Psoas muscle (tissue), 8 donors: ENCODE data around the gene HKDC1. TPM values are rescaled to one million over a fixed set of nuclear protein-coding genes. Genes with fewer than 3 reads are reported as not detected.

Experiments used
- ATAC-seq, 4 donors: fragments of 200-7000 bp; cut with Tn5 transposase; one replicate each; pipeline ENCODE4 v1.9.1; 2020; ENCODE audit warnings: moderate library complexity in 3 of 4, mild to moderate bottlenecking in 2 of 4
- DNase-seq, 2 donors: peaks; one replicate each; pipeline ENCODE4 v3.0.0-alpha.2; 2020
- H3K27ac ChIP-seq: fragments of 200-600 bp; one replicate; pipeline ENCODE4 v1.8.0; 2022
- H3K27me3 ChIP-seq, 3 donors: fragments of 200-600 bp in 1 of 3; one replicate each; pipeline versions ENCODE4 v1.6.1 to v1.8.0; 2013 to 2022; ENCODE audit warnings: low read length in 2 of 3, mild to moderate bottlenecking in 2 of 3, moderate library complexity in 1 of 3; ENCODE audit not compliant: insufficient read depth in 3 of 3
- H3K36me3 ChIP-seq, 2 donors: fragments of 200-600 bp in 1 of 2; one replicate each; pipeline versions ENCODE4 v1.6.1 to v1.8.0; 2013 to 2022; ENCODE audit warnings: low read depth in 1 of 2, mild to moderate bottlenecking in 1 of 2, moderate library complexity in 1 of 2; ENCODE audit not compliant: insufficient read depth in 1 of 2
- H3K4me1 ChIP-seq: fragments of 200-600 bp; one replicate; pipeline ENCODE4 v1.8.0; 2022
- H3K4me3 ChIP-seq: fragments of 200-600 bp; one replicate; pipeline ENCODE4 v1.8.0; 2022; ENCODE audit warnings: mild to moderate bottlenecking
- H3K9me3 ChIP-seq: fragments of 200-600 bp; one replicate; pipeline ENCODE4 v1.8.0; 2022
- WGBS, 3 donors: extraction: QIAGEN DNeasy Blood & Tissue Kit; methylation state at CpG; one replicate each; pipeline versions ENCODE4 v1.1.6 to v1.1.7; 2013; 5-methylcytosine and 5-hydroxymethylcytosine counted together
- intact Hi-C, 2 donors: fragments of 100-400 bp; cut with DNase I; formaldehyde crosslinking; loops; one replicate each; pipeline versions ENCODE4 v1.11.0 to v1.14.2; 2022
- polyA plus RNA-seq, 3 donors: library from polyadenylated mRNA; stranded (reverse); fragments of 200-250 nt; gene quantifications; one replicate each; pipeline ENCODE4 v1.2.3, GENCODE V29; 2013
- total RNA-seq, 4 donors: library from RNA; stranded (reverse); fragmentation: NEBNext Ultra II Directional in 2 of 4; extraction: Animal tissue kit (Norgen Biotek cat#: 25700) in 2 of 4; gene quantifications; one replicate each; pipeline versions ENCODE4 v1.2.1 to v1.2.4, GENCODE V29; 2021 to 2023
- TF ChIP-seq, protein P1 (sequence below): fragments of 200-600 bp; IDR thresholded peaks from one replicate; pipeline ENCODE4 v1.8.0; 2022; ENCODE audit warnings: antibody characterized with exemption
- donor health status: healthy with polysubstance abuse.
- donor health status: DM: no; HTN: no; CAD: no; lungs with moderate emphysema.
- donor health status: Bipolar disorder and iron deficiency.
- donor health status: healthy.
- donor health status: DM: yes; HTN: yes; CAD: no.
- donor health status: DM: no; HTN: no; CAD: no.
- donor health status: DM: no; HTN: no; CAD: no.
- donor health status: DM: yes; HTN: yes; CAD: no.

HKDC1 gene
- total and polyA plus RNA-seq, 7 donors = 0.03 TPM; not detected in 5

DNA sequence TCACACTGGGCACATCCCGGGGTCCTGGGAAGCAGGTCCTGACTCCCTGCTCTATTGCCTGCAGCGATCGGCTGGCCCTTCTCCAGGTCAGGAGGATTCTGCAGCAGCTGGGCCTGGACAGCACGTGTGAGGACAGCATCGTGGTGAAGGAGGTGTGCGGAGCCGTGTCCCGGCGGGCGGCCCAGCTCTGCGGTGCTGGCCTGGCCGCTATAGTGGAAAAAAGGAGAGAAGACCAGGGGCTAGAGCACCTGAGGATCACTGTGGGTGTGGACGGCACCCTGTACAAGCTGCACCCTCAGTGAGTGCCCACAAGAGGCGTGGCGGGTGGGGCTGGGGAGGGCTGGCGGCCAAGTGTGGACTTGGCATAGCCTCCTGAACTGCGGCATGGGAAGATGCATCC lies 45.4 kb downstream of the HKDC1 start:
- Histone ChIP-seq H3K36me3 (no peaks in the 10 kb centered on the region), H3K4me3 (no peak overlapping the region), H3K27me3 (no peaks in the 10 kb centered on the region), H3K27ac (no peak overlapping the region), H3K4me1 (no peaks in the 10 kb centered on the region), H3K9me3 (no peaks in the 10 kb centered on the region)
- ATAC-seq (no peak), DNase-seq (no peak)
- TF ChIP-seq, protein P1, sequence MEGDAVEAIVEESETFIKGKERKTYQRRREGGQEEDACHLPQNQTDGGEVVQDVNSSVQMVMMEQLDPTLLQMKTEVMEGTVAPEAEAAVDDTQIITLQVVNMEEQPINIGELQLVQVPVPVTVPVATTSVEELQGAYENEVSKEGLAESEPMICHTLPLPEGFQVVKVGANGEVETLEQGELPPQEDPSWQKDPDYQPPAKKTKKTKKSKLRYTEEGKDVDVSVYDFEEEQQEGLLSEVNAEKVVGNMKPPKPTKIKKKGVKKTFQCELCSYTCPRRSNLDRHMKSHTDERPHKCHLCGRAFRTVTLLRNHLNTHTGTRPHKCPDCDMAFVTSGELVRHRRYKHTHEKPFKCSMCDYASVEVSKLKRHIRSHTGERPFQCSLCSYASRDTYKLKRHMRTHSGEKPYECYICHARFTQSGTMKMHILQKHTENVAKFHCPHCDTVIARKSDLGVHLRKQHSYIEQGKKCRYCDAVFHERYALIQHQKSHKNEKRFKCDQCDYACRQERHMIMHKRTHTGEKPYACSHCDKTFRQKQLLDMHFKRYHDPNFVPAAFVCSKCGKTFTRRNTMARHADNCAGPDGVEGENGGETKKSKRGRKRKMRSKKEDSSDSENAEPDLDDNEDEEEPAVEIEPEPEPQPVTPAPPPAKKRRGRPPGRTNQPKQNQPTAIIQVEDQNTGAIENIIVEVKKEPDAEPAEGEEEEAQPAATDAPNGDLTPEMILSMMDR = no peak
- intact Hi-C loops = no loop called here
- 81 to 86% (median 82%) methylated on average over 17 of the region's 17 CpGs for WGBS, 3 donors

DNA sequence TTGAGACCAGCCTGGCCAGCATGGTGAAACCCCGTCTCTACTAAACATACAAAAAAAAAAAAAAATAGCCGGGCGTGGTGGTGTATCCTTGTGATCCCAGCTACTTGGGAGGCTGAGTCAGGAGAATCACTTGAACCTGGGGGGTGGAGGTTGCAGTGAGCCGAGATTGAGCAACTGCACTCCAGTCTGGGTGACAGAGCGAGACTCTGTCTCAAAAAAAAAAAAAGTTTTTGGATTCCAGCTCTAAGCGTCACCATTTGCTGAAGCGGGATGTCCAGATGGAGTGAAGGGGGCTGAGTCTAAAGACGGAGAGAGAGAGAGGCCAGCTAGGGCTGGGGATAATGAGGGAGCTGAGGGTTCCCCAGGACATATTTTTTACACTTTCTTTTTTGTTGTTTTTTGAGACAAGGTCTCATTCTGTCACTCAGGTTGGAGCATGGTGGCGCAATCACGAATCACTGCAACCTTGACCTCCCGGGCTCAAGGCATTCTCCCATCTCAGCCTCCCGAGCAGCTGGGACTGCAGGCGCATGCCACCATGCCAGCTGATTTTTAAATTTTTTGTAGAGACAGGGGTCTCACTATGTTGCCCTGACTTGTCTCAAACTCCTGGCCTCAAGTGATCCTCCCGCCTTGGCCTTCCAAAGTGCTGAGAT lies 48.8 kb downstream of the HKDC1 start:
- Histone ChIP-seq H3K27me3 (no peaks in the 10 kb centered on the region), H3K9me3 (no peaks in the 10 kb centered on the region), H3K4me3 (no peak overlapping the region), H3K27ac (no peak overlapping the region), H3K36me3 (no peaks in the 10 kb centered on the region), H3K4me1 (no peaks in the 10 kb centered on the region)
- TF ChIP-seq, protein P1 = no peak
- intact Hi-C loops = no loop called here
- DNase-seq (no peak), ATAC-seq (no peak)
- 78 to 85% (median 83%) methylated on average over 14 of the region's 14 CpGs for WGBS, 3 donors

DNA sequence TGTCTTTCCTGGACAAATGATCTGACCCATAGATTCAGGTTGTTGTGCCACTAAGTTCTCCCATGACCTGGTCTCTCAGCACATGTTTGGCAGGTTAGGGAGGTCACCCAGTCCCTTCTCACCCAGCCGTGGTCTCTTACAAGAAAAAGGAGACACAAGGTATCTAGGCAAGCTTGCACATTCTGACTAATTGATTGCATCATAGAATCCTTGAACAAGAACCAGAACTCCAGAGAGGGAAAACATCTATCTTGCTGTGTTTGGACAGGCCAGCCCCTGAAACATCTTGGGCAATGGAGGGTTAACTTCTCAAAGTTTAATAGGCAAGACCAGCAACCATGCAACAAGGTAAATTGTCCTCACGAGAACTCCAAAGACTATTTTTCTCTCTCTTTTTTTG lies 49.6 kb downstream of the HKDC1 start:
- Histone ChIP-seq H3K27ac (no peak overlapping the region), H3K4me3 (no peak overlapping the region), H3K27me3 (no peaks in the 10 kb centered on the region), H3K9me3 (no peaks in the 10 kb centered on the region), H3K36me3 (no peaks in the 10 kb centered on the region), H3K4me1 (no peaks in the 10 kb centered on the region)
- TF ChIP-seq, protein P1 = no peak
- intact Hi-C loops = no loop called here
- 52 to 59% (median 59%) methylated on average over 2 of the region's 2 CpGs for WGBS, 3 donors
- DNase-seq (no peak), ATAC-seq (no peak)

DNA sequence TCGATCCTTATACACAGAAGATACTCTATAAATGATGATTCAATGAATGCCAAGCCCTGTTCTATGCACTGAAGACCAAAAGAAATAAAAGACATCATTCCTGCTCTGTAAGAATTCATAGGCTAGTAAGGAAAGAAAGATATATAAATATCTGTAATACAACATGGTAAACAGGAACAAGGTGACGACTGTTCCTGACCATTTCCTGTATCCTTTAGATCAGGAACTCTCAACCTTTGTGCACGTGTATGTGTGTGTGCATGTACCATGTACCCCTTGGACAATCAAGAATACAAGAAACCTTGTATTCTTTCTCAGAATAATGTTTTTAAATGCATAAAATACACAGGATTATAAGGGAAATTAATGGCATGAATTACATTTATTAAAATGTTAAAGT lies 50.9 kb downstream of the HKDC1 start:
- DNase-seq (no peak), ATAC-seq (no peak)
- Histone ChIP-seq H3K27ac (no peak overlapping the region), H3K4me1 (no peaks in the 10 kb centered on the region), H3K27me3 (no peaks in the 10 kb centered on the region), H3K4me3 (no peak overlapping the region), H3K9me3 (no peaks in the 10 kb centered on the region), H3K36me3 (no peaks in the 10 kb centered on the region)
- intact Hi-C loops = no loop called here
- TF ChIP-seq, protein P1 = no peak
- WGBS, 3 donors = 63 to 70% (median 69%) methylated on average over 3 of the region's 3 CpGs

DNA sequence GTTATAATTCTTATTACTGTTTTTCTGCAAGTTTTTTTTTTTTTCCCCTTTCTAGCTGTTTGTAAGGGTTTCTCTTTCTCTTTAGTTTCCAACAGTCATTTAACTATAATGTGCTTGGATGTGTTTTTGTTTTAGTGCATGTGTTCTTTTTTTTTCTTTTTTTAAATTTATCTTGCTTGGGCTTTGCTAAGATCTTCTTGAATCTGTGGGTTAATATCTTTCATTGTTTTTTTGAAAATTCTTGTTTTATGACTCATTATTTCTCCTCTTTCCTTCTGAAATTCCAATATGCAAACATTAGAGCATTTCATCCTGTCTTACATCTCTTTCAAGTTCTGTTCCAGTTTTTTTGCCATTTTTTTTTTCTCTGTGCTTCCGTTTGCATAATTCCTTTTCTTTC lies 52.5 kb downstream of the HKDC1 start:
- Histone ChIP-seq H3K4me3 (no peak overlapping the region), H3K4me1 (no peaks in the 10 kb centered on the region), H3K36me3 (no peaks in the 10 kb centered on the region), H3K27ac (no peak overlapping the region), H3K27me3 (no peaks in the 10 kb centered on the region), H3K9me3 (no peaks in the 10 kb centered on the region)
- WGBS, 3 donors = 71 to 74% (median 74%) methylated on average over 1 of the region's 1 CpG
- no peak for DNase-seq
- TF ChIP-seq, protein P1 = no peak
- intact Hi-C loops = no loop called here
- ATAC-seq = no peak
